ENCODE data around the gene MECP2.

The MECP2 gene

DNA sequence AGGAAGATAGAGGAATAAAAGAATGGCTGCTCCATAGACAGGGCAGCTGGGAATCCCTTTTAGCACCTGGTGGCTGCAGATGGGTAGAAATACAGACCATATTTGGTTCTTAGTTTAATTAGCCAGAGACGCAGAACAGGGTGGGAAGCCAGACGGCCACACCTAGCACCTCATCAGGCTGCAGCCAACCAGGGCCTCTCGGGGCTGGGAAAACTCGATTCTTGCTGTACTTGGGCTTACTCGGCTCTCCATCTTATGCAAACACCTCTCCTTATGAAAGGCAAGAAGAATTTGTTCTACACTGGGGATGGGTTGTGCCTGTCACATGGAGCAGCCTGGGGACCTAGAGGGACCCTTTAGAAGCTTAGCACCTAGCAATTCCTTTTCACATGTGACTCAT is 97.5 kb downstream of the MECP2 start:
- TF ChIP-seq, protein P1, sequence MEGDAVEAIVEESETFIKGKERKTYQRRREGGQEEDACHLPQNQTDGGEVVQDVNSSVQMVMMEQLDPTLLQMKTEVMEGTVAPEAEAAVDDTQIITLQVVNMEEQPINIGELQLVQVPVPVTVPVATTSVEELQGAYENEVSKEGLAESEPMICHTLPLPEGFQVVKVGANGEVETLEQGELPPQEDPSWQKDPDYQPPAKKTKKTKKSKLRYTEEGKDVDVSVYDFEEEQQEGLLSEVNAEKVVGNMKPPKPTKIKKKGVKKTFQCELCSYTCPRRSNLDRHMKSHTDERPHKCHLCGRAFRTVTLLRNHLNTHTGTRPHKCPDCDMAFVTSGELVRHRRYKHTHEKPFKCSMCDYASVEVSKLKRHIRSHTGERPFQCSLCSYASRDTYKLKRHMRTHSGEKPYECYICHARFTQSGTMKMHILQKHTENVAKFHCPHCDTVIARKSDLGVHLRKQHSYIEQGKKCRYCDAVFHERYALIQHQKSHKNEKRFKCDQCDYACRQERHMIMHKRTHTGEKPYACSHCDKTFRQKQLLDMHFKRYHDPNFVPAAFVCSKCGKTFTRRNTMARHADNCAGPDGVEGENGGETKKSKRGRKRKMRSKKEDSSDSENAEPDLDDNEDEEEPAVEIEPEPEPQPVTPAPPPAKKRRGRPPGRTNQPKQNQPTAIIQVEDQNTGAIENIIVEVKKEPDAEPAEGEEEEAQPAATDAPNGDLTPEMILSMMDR (IDR thresholded peaks at IDR 0.05) = no peak

DNA sequence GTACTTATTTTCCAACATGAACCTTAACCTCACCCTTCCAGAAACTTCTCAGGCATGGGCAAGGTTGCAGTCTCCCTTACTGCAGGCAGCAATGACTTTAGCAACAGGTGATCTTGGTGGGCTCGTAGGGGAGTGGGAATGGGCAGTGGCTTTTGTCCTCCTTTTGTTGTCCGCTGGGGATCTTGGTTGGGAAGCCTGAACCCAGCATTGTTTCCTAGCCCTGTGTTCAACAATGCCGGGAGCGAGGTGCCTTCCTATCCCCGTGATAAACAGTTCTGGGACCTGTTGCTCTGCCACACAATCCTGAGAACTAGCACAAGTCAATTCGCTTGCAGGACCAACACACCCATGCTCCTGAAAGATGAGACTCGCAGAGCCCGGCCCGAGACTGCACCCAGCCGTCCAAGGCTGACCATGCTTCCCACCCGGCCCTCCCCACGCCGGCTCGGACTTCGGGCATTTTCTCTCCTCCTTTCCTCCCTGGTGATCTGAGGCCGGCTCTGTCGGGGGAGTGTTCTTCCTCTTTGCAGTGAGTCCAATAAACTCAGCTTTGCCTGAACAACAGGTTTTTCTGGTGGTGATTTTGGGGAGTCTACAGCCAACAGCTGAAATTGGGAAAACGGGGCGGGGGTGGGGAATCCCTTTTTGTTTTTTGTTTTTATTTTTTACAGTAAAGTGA is 98.0 kb downstream of the MECP2 start:
- TF ChIP-seq, protein P1 (IDR thresholded peaks at IDR 0.05) = no peak

DNA sequence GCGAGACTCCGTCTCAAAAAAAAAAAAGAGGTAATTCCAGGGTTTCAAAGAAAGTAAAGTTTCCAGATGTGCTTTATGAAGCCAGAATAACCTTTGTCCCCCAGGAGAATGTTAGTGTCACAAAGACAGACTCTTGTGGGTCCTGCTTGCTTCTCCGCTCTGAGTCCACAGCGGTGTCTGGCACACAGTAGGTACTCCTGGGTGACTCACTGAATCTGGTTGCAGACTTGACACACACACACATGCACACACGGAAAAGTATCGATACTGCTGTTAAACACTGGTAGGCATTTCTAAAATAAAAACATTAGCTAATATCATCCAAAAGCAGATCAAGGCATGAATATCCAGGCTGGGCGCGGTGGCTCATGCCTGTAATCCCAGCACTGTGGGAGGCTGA is 102.0 kb downstream of the MECP2 start:
- TF ChIP-seq, protein P1 (IDR thresholded peaks at IDR 0.05) = no peak

DNA sequence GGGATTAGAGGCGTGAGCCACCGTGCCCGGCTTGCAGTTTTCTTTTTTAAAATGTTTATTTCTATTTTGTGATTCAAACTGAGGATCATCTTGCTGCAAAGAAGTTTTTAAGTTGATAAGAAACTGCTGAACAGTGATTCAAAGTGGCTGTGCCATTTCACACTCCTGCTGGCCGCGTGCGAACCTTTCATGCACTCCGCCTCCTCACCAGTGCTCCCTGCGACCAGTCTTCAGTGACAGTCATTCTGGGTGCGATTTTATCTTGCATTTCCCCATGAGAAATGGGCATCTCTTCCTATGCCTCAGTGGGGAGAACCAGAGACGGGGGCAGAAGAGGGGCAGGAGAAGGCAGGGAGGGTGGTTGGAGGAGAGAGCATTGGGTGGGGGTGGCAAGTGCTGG is 103.5 kb downstream of the MECP2 start:
- TF ChIP-seq, protein P1 (IDR thresholded peaks at IDR 0.05) = no peak

DNA sequence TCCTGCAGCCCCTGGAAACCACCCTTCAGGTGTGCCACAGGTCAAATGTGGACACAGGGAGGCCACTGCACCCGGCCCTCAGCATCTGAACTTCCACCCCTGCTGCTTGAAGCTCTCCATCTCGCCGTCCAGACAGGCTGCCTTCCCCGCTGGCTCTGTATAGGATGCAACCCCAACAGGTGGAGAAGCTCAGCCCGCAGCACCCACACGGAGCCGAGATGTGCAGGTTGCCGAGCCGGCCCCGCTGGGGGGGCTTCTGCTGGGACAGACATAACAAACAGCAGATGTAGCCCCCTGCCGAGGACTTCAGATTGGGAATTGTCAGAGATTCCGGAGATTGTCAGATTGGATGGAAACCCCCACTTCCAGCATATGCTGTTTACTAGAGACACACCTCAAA is 104.4 kb downstream of the MECP2 start:
- TF ChIP-seq, protein P1 (IDR thresholded peaks at IDR 0.05) = no peak

DNA sequence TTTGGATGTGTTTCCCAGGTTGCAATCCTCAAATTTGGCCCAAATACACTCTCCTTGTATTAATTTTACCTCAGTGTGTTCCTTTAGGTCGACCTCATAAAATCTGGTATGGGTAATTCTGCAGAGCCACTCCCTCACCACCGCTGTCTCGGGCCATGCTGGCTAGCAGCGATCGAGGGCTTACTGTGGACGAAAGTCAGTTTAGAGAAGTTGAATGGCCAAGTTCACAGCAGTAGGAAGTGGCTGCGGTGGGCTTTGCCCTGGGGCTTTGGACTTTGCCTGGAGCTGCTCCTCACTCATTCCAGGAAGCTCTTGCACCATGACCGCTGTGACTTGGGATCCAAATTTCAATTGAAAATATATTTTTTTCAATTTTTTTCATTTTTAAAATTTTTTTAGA is 105.3 kb downstream of the MECP2 start:
- TF ChIP-seq, protein P1 (IDR thresholded peaks at IDR 0.05) = no peak

DNA sequence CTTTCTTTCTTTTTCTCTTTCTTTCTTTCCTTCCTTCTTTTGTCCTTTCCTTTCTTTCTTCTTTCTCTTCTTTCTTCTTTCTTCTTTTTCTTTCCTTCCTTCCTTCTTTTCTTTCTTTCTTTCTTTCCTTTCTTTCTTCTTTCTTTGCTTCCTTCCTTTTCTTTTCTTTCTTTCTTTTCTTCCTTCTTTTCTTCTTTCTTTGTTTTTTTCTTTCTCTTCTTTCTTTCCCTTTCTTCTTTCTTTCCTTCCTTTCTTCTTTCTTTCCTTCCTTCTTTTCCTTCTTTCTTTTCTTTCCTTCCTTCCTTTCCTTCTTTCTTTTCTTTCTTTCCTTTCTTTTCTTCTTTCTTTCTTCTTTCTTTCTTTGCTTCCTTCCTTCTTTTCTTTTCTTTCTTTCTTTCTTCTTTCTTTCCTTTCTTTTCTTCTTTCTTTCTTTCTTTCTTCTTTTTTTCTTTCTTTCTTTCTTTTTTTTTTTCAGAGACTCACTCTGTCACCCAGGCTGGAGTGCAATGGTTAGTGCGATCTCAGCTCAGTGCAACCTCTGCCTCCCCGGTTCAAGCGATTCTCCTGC is 106.4 kb downstream of the MECP2 start:
- TF ChIP-seq, protein P1 (IDR thresholded peaks at IDR 0.05) = no peak
